Subcutaneous abdominal adipose tissue (tissue), 5 donors: ENCODE results near the gene MRPL14.
A peak's percentile ranks its signal among the peaks of the same experiment; 100 is the strongest.

Source experiments
- H3K27ac ChIP-seq: one replicate; pipeline ENCODE4 v1.7.0; 2013; ENCODE audit warnings: low read depth, mild to moderate bottlenecking, inconsistent platforms, low read length, moderate library complexity
- H3K27me3 ChIP-seq, 5 donors: one replicate each; pipeline ENCODE4 v1.7.0; 2013; ENCODE audit warnings: low read length in 5 of 5, inconsistent platforms in 1 of 5; ENCODE audit not compliant: control insufficient read depth in 5 of 5, insufficient read depth in 4 of 5
- H3K36me3 ChIP-seq, 5 donors: one replicate each; pipeline ENCODE4 v1.7.0; 2013; ENCODE audit warnings: low read length in 5 of 5; ENCODE audit not compliant: control insufficient read depth in 5 of 5, insufficient read depth in 5 of 5
- H3K4me1 ChIP-seq, 5 donors: one replicate each; pipeline ENCODE4 v1.7.0; 2013; ENCODE audit warnings: low read length in 5 of 5, mild to moderate bottlenecking in 3 of 5, moderate library complexity in 1 of 5; ENCODE audit not compliant: control insufficient read depth in 5 of 5, insufficient read depth in 5 of 5
- H3K4me3 ChIP-seq, 5 donors: one replicate each; pipeline ENCODE4 v1.7.0; 2013; ENCODE audit warnings: low read length in 5 of 5, low read depth in 1 of 5
- H3K9ac ChIP-seq, 5 donors: one replicate each; pipeline ENCODE4 v1.7.0; 2013; ENCODE audit warnings: low read length in 5 of 5, mild to moderate bottlenecking in 4 of 5, moderate library complexity in 3 of 5
- H3K9me3 ChIP-seq, 5 donors: one replicate each; pipeline ENCODE4 v1.7.0; 2013; ENCODE audit warnings: low read length in 5 of 5; ENCODE audit not compliant: control insufficient read depth in 5 of 5
- donor health status: healthy.
- donor health status: healthy.
- donor health status: healthy.
- donor health status: healthy.
- donor health status: healthy.

MRPL14 gene

DNA sequence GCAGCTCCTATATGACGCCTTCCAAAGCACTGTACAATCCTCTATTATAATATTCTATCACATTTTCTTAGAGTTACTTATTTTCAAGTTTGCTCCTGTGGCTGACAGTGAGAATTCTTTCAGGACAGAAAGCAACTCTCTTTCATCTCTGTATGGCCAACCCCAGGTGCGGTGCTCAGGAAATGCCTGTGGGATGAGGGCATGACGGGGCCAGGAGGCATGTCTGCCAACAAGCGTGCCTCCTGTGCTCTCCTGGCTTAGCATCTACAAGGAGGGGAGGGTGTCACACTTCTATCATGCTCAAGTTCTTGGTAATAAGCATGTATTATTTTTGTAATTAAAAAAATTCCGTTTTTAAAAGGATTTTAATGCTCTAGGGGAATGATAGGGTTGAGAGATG lies 11.4 kb downstream of the MRPL14 start:
- Histone ChIP-seq H3K27ac (no peak overlapping the region), H3K4me1 (peaks cover 0 to 37% (median 22%) of the 10 kb centered on the region in 5 donors), H3K27me3 (no peaks in the 10 kb centered on the region), H3K4me3 (no peak overlapping the region), H3K36me3 (peaks cover 11 to 45% (median 31%) of the 10 kb centered on the region in 5 donors), H3K9ac (no peak overlapping the region), H3K9me3 (no peaks in the 10 kb centered on the region)

DNA sequence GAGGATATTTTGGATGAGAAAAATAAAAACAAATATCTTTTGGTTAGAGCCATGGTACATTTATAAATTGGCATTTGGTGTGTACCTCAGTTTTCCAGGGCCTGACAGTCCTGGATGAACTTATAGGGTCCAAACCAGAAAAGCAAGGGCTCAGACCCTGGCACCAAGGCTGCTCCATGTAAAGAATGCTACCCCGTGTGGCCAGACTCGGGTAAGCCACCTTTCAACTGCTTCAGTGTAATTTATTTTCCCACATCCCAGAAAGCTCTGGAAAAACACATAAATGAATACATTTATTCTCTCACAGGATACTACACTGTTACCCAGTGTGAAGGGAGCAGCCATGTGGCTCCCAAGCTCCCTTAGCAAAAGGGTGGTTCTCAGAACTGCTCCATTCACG lies 13.8 kb downstream of the MRPL14 start:
- H3K4me1 ChIP-seq, result peaks cover 0 to 25% (median 20%) of the 10 kb centered on the region in 5 donors
- H3K4me3 ChIP-seq, result no peak overlapping the region
- no peak overlapping the region for H3K27ac ChIP-seq
- H3K36me3 ChIP-seq, result peaks cover 11 to 64% (median 40%) of the 10 kb centered on the region in 5 donors
- H3K27me3 ChIP-seq, result no peaks in the 10 kb centered on the region
- no peaks in the 10 kb centered on the region for H3K9me3 ChIP-seq
- no peak overlapping the region for H3K9ac ChIP-seq

DNA sequence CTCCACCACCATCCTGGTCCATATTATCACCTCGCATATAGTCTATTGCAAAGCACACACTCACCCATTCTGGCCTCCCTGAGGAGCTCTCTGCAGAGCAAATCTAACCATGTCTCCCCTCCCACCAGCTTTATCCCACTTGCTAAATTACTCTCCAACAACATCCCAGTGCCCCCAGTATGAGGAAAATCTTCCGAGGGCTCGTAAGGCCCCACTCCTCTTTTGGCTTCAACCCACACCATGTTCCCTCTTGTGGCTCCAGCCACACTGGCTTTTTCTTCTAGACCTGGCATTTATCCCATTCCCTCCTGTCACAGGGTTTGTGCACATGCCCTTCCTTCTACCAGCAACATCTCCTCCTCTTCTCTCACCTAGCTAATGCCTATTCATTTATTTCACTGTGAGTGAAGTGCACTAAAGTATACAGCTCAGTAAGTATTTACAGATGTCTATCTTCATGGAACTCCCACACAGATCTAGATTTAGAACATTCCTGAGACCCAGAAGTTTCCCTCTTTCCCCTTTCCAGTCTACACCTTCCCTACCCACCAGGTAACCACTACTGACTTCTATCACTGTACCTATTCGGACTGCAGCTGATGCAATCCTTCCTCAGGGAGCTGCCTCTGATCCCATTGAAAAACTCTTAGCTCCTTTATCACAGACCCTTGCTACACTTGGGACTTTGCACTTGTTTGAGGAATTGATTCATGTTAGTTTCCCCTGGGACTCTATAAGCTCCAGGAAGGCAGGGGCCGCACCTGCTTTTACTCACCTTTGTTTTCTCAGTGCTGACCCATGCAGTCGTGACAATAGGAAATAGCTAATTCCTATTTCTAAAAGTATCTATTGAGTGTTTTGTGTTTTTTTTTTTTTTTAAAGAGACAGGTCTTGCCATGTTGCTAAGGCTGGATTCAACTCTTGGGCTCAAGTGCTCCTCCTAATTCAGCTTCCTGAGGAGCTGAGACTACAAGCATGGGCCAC lies 15.5 kb downstream of the MRPL14 start:
- Histone ChIP-seq H3K9me3 (no peaks in the 10 kb centered on the region), H3K9ac (no peak overlapping the region), H3K27me3 (no peaks in the 10 kb centered on the region), H3K27ac (no peak overlapping the region), H3K4me3 (no peak overlapping the region), H3K36me3 (peaks cover 11 to 67% (median 46%) of the 10 kb centered on the region in 5 donors), H3K4me1 (peaks cover 0 to 24% (median 14%) of the 10 kb centered on the region in 5 donors)

GRCh38 chr6:44110966-44111365 lies 16.3 kb downstream of the MRPL14 start:
- Histone ChIP-seq H3K36me3 (peaks cover 11 to 67% (median 48%) of the 10 kb centered on the region in 5 donors), H3K9ac (no peak overlapping the region), H3K4me1 (peaks cover under 1 to 24% (median 12%) of the 10 kb centered on the region in 5 donors), H3K27me3 (no peaks in the 10 kb centered on the region), H3K9me3 (no peaks in the 10 kb centered on the region), H3K27ac (no peak overlapping the region), H3K4me3 (no peak overlapping the region)

GRCh38 chr6:44110005-44110676 lies 17.1 kb downstream of the MRPL14 start:
- no peak overlapping the region for H3K4me3 ChIP-seq
- H3K27me3 ChIP-seq, result no peaks in the 10 kb centered on the region
- no peak overlapping the region for H3K27ac ChIP-seq
- H3K9ac ChIP-seq, result no peak overlapping the region
- H3K36me3 ChIP-seq, result peaks cover 11 to 62% (median 46%) of the 10 kb centered on the region in 5 donors
- H3K9me3 ChIP-seq, result no peaks in the 10 kb centered on the region
- peaks cover 2 to 27% (median 16%) of the 10 kb centered on the region in 5 donors for H3K4me1 ChIP-seq

- H3K27ac ChIP-seq, result no peak overlapping the region
- H3K27me3 ChIP-seq, result no peaks in the 10 kb centered on the region
- no peak overlapping the region for H3K9ac ChIP-seq
- peaks cover 4 to 35% (median 21%) of the 10 kb centered on the region in 5 donors for H3K4me1 ChIP-seq
- H3K9me3 ChIP-seq, result no peaks in the 10 kb centered on the region
- H3K36me3 ChIP-seq, result peaks cover 9 to 57% (median 47%) of the 10 kb centered on the region in 5 donors
- no peak overlapping the region for H3K4me3 ChIP-seq
Measured at GRCh38 chr6:44109212-44109611, 18.0 kb downstream of the MRPL14 start.

- no peak overlapping the region for H3K27ac ChIP-seq
- peak overlapping the region in 1 of 5 donors; percentile 15 for H3K9ac ChIP-seq
- no peak overlapping the region for H3K4me3 ChIP-seq
- H3K36me3 ChIP-seq, result peaks cover 8 to 56% (median 44%) of the 10 kb centered on the region in 5 donors
- H3K9me3 ChIP-seq, result no peaks in the 10 kb centered on the region
- no peaks in the 10 kb centered on the region for H3K27me3 ChIP-seq
- H3K4me1 ChIP-seq, result peaks cover 4 to 42% (median 29%) of the 10 kb centered on the region in 5 donors
Measured at GRCh38 chr6:44108471-44108870, 18.8 kb downstream of the MRPL14 start.

GRCh38 chr6:44107017-44107416 lies 20.2 kb downstream of the MRPL14 start:
- peaks cover 4 to 44% (median 30%) of the 10 kb centered on the region in 5 donors for H3K4me1 ChIP-seq
- H3K27me3 ChIP-seq, result no peaks in the 10 kb centered on the region
- no peak overlapping the region for H3K9ac ChIP-seq
- no peaks in the 10 kb centered on the region for H3K9me3 ChIP-seq
- peaks cover 5 to 44% (median 33%) of the 10 kb centered on the region in 5 donors for H3K36me3 ChIP-seq
- H3K27ac ChIP-seq, result no peak overlapping the region
- no peak overlapping the region for H3K4me3 ChIP-seq

DNA sequence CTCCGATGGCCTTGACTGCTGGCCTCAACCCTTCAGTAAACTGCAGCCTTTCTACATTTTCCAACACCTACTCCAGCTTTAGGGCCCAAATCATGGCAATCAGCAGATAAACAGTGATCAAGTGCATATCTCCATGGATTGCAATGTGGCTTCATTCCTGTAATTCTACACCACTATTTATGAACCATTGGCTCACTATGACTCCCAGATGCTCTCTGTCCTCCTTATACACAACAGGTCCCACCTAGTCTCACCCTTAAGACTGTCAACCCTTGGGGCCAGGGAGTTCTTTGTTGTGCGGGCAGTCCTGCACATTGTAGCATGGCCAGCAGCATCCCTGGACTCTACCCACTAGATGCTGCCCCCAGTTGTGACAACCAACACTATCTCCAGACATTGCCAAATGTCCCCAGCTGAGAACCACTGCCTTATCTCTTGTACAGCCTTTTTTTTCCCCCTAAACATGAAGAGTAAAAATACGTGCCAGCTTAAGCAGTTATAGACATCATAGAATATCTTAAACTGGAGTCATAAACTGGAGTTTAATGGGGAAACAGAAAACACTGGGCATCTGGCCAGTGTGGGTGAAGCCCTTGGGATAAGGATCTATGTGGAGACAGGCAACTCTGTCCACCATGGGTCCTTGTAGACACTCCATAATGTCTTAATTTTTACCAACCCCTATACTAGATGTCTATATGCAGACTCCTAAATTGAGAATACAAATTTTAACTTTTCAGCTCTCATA lies 21.1 kb downstream of the MRPL14 start:
- Histone ChIP-seq H3K9me3 (no peaks in the 10 kb centered on the region), H3K36me3 (peaks cover 0 to 36% (median 24%) of the 10 kb centered on the region in 5 donors), H3K9ac (peak overlapping the region in 2 of 5 donors; percentile 10 to 16), H3K4me3 (no peak overlapping the region), H3K4me1 (peaks cover 4 to 46% (median 30%) of the 10 kb centered on the region in 5 donors), H3K27ac (no peak overlapping the region), H3K27me3 (no peaks in the 10 kb centered on the region)
